ENCODE data around the gene STK17A.

DNA sequence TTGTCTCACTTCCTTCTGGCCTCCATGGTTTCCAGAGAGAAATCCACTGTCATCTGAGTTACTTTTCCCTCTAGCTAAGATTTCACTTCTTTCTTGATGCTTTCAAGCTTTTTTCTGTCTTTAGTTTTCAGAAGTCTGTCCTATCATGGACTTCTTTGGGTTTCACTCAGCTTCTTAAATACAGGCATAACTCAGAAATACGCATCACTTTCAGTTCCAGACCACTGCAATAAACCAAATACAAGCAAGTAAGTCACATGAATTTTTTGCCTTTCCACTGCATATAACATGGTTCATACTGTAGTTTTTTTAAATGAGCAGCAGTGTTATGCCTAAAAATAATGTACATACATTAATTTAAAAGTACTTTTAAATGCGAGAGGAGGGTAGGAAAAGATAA lies 48.7 kb downstream of the STK17A start:
- TF ChIP-seq POLR2AphosphoS5 (IDR thresholded peaks at IDR 0.05; ENCODE audit: borderline replicate concordance, low read depth, low read length), result no peak
- TF ChIP-seq EZH2 (IDR thresholded peaks at IDR 0.05), result no peak
- no peak for TF ChIP-seq FOXP2 (optimal IDR thresholded peaks at IDR 0.05; ENCODE audit: control extremely low read depth, extremely low read length, insufficient read depth)

Data from SK-N-MC (cell line).